ENCODE results near the gene DAAM1. TPM values are rescaled to one million over a fixed set of nuclear protein-coding genes. Genes with fewer than 3 reads are reported as not detected.

DAAM1 gene
- total RNA-seq = 24.1 to 40.7 TPM (median 25.1 TPM) in 3 replicates
- long read RNA-seq, full-length matches to known transcripts = 15 of 26 reads
- long read RNA-seq, partial matches to known transcripts = 4 of 26 reads
- long read RNA-seq, other reads (novel, unspliced or antisense) = 7 of 26 reads

GRCh38 chr14:59188461-59189090, at the start of gene DAAM1:
TSS of gene DAAM1 (plus strand) at chr14:59188667. CDS start at chr14:59263478, 74,811 bp downstream.
- TF ChIP-seq CTCF (IDR thresholded peaks at IDR 0.05) = no peak
- peak within 1 kb of the TSS; percentile 86 for H3K27ac Mint-ChIP-seq (ENCODE audit: unreplicated experiment)
- peaks cover 10% of the 10 kb centered on the region for H3K27me3 Mint-ChIP-seq (ENCODE audit: low read depth)
- H3K4me3 Mint-ChIP-seq (ENCODE audit: unreplicated experiment) = peak within 1 kb of the TSS; percentile 92
- no peaks in the 10 kb centered on the region for H3K9me3 Mint-ChIP-seq (ENCODE audit: low read depth)
- no peaks in the 10 kb centered on the region for H3K36me3 Mint-ChIP-seq (ENCODE audit: low read depth)
- peaks cover 18% of the 10 kb centered on the region for H3K4me1 Mint-ChIP-seq (ENCODE audit: low read depth)
- DNase-seq (ENCODE audit: low spot score) = peak; percentile 99

- peaks cover 1% of the 10 kb centered on the region for H3K27me3 Mint-ChIP-seq (ENCODE audit: low read depth)
- H3K4me1 Mint-ChIP-seq (ENCODE audit: low read depth) = no peaks in the 10 kb centered on the region
- H3K36me3 Mint-ChIP-seq (ENCODE audit: low read depth) = no peaks in the 10 kb centered on the region
- no peak for DNase-seq (ENCODE audit: low spot score)
- no peak overlapping the region for H3K4me3 Mint-ChIP-seq (ENCODE audit: unreplicated experiment)
- TF ChIP-seq CTCF (IDR thresholded peaks at IDR 0.05) = no peak
- H3K9me3 Mint-ChIP-seq (ENCODE audit: low read depth) = no peaks in the 10 kb centered on the region
- H3K27ac Mint-ChIP-seq (ENCODE audit: unreplicated experiment) = no peak overlapping the region
Observed at GRCh38 chr14:59139324-59139723, 49.1 kb upstream of the DAAM1 start.

GRCh38 chr14:59140106-59140843, 48.2 kb upstream of the DAAM1 start:
- Mint-ChIP-seq H3K27me3 (ENCODE audit: low read depth) (peaks cover 1% of the 10 kb centered on the region), H3K27ac (ENCODE audit: unreplicated experiment) (no peak overlapping the region), H3K4me1 (ENCODE audit: low read depth) (no peaks in the 10 kb centered on the region), H3K4me3 (ENCODE audit: unreplicated experiment) (no peak overlapping the region), H3K36me3 (ENCODE audit: low read depth) (no peaks in the 10 kb centered on the region), H3K9me3 (ENCODE audit: low read depth) (no peaks in the 10 kb centered on the region)
- no peak for DNase-seq (ENCODE audit: low spot score)
- TF ChIP-seq CTCF (IDR thresholded peaks at IDR 0.05) = no peak

GRCh38 chr14:59146484-59146883, 42.0 kb upstream of the DAAM1 start:
- Mint-ChIP-seq H3K4me3 (ENCODE audit: unreplicated experiment) (no peak overlapping the region), H3K27me3 (ENCODE audit: low read depth) (peaks cover 1% of the 10 kb centered on the region), H3K36me3 (ENCODE audit: low read depth) (no peaks in the 10 kb centered on the region), H3K9me3 (ENCODE audit: low read depth) (no peaks in the 10 kb centered on the region), H3K4me1 (ENCODE audit: low read depth) (no peaks in the 10 kb centered on the region), H3K27ac (ENCODE audit: unreplicated experiment) (no peak overlapping the region)
- DNase-seq (ENCODE audit: low spot score) = no peak
- TF ChIP-seq CTCF (IDR thresholded peaks at IDR 0.05) = no peak

GRCh38 chr14:59147007-59147406, 41.5 kb upstream of the DAAM1 start:
- Mint-ChIP-seq H3K27me3 (ENCODE audit: low read depth) (peaks cover under 1% of the 10 kb centered on the region), H3K4me3 (ENCODE audit: unreplicated experiment) (no peak overlapping the region), H3K36me3 (ENCODE audit: low read depth) (no peaks in the 10 kb centered on the region), H3K27ac (ENCODE audit: unreplicated experiment) (no peak overlapping the region), H3K4me1 (ENCODE audit: low read depth) (no peaks in the 10 kb centered on the region), H3K9me3 (ENCODE audit: low read depth) (no peaks in the 10 kb centered on the region)
- no peak for DNase-seq (ENCODE audit: low spot score)
- no peak for TF ChIP-seq CTCF (IDR thresholded peaks at IDR 0.05)
